HG03354 (cell line): ENCODE data around the gene F3.

Source experiments
- ATAC-seq: cut with Tn5 transposase; IDR thresholded peaks from one replicate; pipeline ENCODE4 v1.9.1; 2021; ENCODE audit warnings: mild to moderate bottlenecking; ENCODE audit not compliant: unreplicated experiment, poor library complexity, severe bottlenecking

Gene F3

GRCh38 chr1:94553931-94554330 is 12.4 kb upstream of the F3 start:
- ATAC-seq: no peak

- no peak for ATAC-seq
Measured at GRCh38 chr1:94553323-94553730, 11.8 kb upstream of the F3 start.

GRCh38 chr1:94552071-94552586 is 10.6 kb upstream of the F3 start:
- ATAC-seq: no peak

- no peak for ATAC-seq
Measured at GRCh38 chr1:94551449-94551848, 9.9 kb upstream of the F3 start.

- no peak for ATAC-seq
Measured at GRCh38 chr1:94550800-94551241, 9.3 kb upstream of the F3 start.

GRCh38 chr1:94550396-94550795 is 8.8 kb upstream of the F3 start:
- ATAC-seq: no peak

GRCh38 chr1:94549706-94550105 is 8.1 kb upstream of the F3 start:
- ATAC-seq: no peak

GRCh38 chr1:94544706-94545490 is 3.3 kb upstream of the F3 start:
- ATAC-seq: no peak

GRCh38 chr1:94543893-94544635 is 2.5 kb upstream of the F3 start:
- ATAC-seq: no peak

- ATAC-seq: no peak
Measured at GRCh38 chr1:94543001-94543400, 1.4 kb upstream of the F3 start.

GRCh38 chr1:94542088-94542870 is 720 bp upstream of the F3 start:
- ATAC-seq: peak; percentile 41

GRCh38 chr1:94540440-94541245 is 916 bp downstream of the F3 start:
- ATAC-seq: no peak

- ATAC-seq: no peak
Measured at GRCh38 chr1:94539496-94539895, 2.1 kb downstream of the F3 start.

- no peak for ATAC-seq
Measured at GRCh38 chr1:94538243-94538827, 3.2 kb downstream of the F3 start.

GRCh38 chr1:94537254-94537653 is 4.3 kb downstream of the F3 start:
- ATAC-seq: no peak

GRCh38 chr1:94535879-94536278 is 5.7 kb downstream of the F3 start:
- no peak for ATAC-seq

GRCh38 chr1:94535095-94535494 is 6.5 kb downstream of the F3 start:
- ATAC-seq: no peak

GRCh38 chr1:94532077-94532476 is 9.5 kb downstream of the F3 start:
- ATAC-seq: no peak

- ATAC-seq: no peak
Measured at GRCh38 chr1:94531664-94532063, 9.9 kb downstream of the F3 start.
